HL-60 (cell line): ENCODE data around the gene PKDREJ.

Source experiments
- SPI1 ChIP-seq: IDR thresholded peaks from 2 replicates; pipeline ENCODE4 v1.6.1; 2012; ENCODE audit warnings: low read depth, mild to moderate bottlenecking, borderline replicate concordance
- TF ChIP-seq, protein P1 (sequence below): IDR thresholded peaks from one replicate; pipeline ENCODE4 v1.5.1; 2011; ENCODE audit warnings: low read length, control low read depth, inconsistent platforms; ENCODE audit not compliant: insufficient read depth
- TF ChIP-seq, protein P2 (sequence below): IDR thresholded peaks from 2 replicates; pipeline ENCODE4 v1.6.1; 2012; ENCODE audit warnings: low read depth; ENCODE audit not compliant: insufficient replicate concordance

DNA sequence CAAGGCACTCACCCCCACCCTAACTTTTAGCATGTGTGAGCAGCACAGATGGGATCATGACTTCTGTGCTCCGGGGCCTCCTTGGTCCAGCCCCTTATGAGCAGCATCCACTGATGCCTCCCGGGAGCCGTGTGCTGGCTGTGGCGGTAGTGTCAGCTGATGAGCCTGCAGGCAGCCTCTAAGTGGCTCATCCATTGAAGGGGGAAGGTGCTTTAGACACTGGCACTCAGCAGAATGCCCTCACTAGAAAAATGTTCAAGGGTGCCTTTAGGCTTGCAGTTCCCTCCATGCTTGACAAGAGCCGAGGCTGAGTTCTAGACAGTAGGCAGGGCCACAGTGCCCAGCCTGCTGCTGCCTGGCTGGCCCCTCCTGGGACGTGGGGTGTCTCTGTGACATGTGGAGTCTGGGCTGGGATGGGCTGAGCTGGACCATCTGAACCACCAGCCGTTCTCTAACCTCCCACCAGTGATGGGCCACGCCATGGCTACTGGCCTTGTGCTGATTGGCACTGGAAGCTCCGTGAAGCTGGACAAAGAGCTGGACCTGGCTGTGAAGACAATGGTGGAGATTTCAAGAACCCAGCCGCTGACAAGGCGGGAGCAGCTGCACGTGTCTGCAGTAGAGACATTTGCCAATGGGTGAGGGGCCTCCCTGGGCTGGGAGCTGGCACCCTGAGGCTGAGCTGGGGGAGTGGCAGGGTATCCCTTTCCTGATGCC, 10.4 kb upstream of the PKDREJ start:
- TF ChIP-seq, protein P1, sequence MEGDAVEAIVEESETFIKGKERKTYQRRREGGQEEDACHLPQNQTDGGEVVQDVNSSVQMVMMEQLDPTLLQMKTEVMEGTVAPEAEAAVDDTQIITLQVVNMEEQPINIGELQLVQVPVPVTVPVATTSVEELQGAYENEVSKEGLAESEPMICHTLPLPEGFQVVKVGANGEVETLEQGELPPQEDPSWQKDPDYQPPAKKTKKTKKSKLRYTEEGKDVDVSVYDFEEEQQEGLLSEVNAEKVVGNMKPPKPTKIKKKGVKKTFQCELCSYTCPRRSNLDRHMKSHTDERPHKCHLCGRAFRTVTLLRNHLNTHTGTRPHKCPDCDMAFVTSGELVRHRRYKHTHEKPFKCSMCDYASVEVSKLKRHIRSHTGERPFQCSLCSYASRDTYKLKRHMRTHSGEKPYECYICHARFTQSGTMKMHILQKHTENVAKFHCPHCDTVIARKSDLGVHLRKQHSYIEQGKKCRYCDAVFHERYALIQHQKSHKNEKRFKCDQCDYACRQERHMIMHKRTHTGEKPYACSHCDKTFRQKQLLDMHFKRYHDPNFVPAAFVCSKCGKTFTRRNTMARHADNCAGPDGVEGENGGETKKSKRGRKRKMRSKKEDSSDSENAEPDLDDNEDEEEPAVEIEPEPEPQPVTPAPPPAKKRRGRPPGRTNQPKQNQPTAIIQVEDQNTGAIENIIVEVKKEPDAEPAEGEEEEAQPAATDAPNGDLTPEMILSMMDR: no peak
- TF ChIP-seq SPI1: no peak
- TF ChIP-seq, protein P2, sequence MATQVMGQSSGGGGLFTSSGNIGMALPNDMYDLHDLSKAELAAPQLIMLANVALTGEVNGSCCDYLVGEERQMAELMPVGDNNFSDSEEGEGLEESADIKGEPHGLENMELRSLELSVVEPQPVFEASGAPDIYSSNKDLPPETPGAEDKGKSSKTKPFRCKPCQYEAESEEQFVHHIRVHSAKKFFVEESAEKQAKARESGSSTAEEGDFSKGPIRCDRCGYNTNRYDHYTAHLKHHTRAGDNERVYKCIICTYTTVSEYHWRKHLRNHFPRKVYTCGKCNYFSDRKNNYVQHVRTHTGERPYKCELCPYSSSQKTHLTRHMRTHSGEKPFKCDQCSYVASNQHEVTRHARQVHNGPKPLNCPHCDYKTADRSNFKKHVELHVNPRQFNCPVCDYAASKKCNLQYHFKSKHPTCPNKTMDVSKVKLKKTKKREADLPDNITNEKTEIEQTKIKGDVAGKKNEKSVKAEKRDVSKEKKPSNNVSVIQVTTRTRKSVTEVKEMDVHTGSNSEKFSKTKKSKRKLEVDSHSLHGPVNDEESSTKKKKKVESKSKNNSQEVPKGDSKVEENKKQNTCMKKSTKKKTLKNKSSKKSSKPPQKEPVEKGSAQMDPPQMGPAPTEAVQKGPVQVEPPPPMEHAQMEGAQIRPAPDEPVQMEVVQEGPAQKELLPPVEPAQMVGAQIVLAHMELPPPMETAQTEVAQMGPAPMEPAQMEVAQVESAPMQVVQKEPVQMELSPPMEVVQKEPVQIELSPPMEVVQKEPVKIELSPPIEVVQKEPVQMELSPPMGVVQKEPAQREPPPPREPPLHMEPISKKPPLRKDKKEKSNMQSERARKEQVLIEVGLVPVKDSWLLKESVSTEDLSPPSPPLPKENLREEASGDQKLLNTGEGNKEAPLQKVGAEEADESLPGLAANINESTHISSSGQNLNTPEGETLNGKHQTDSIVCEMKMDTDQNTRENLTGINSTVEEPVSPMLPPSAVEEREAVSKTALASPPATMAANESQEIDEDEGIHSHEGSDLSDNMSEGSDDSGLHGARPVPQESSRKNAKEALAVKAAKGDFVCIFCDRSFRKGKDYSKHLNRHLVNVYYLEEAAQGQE: no peak
